Activated naive CD4-positive, alpha-beta T cell (primary cell): ENCODE results near the gene LBP.
"Not testable (repeated sequence)": the region's sequence is repeated elsewhere in the genome, so short reads cannot be mapped to it uniquely, and the experiment has no call there.

Source experiments
- DNase-seq, 4 experiments: peaks; one replicate each; lab custom pipeline; 2025; lab: John Stamatoyannopoulos, UW

The LBP gene

GRCh38 chr20:38346247-38346651 lies at the start of gene LBP:
Gene LBP (plus strand): TSS chr20:38346482. CDS start chr20:38346517, 35 bp downstream.
- no peak for DNase-seq

- DNase-seq = no peak
Measured at GRCh38 chr20:38297916-38298674, 48.2 kb upstream of the LBP start.

DNA sequence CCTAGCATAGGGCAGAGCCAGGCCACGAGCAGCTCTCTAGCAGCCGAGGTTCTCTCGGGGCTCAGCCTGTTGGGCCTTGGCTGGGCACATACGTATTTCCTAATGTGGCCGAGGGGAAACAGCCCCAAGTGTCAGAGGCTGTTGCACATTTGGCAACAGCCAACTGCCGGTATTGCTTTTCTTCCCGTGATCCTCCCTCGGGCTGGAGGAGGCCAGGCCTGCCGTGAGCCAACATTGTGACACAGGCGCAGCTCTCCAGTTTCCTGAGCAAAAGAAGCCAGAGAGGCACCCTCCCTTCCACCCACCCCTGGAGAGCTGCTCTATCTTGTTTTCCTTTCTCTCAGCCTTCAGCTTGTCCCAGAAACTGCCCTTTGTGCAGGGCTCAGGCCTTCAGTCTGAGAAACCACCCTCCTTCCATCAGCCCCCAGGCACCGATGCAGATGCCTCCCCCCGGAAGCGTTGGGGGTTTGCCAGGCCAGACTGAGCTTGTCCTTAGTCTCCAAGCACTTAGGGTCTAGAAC lies 47.5 kb upstream of the LBP start:
- DNase-seq = no peak

GRCh38 chr20:38299963-38300362 lies 46.3 kb upstream of the LBP start:
- DNase-seq = no peak

- DNase-seq = no peak
Measured at GRCh38 chr20:38300438-38300837, 45.8 kb upstream of the LBP start.

DNA sequence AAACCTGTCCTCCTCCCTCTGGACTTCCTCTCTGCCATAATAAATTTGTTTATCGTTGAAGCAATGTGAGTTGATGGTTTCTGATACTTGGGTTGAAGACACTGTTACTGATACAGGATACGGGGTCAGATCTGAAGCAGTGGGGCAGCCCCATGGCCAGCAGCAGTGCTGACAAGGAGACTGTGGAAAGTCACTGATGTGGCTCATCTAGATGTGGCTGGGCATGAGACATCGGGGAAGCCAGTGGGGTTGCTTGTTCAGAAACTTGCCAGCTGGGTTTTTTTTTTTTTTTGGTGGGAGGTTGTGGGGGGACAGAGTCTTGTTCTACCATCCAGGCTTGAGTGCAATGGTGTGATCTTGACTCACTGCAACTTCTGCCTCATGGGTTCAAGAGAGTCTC lies 45.0 kb upstream of the LBP start:
- DNase-seq = no peak

- DNase-seq = no peak
Measured at GRCh38 chr20:38302786-38303185, 43.5 kb upstream of the LBP start.

- no peak for DNase-seq
Measured at GRCh38 chr20:38303908-38304379, 42.3 kb upstream of the LBP start, which contains the start of gene BPI. Gene BPI (plus strand): TSS chr20:38304156. CDS start chr20:38304224, 68 bp downstream.

GRCh38 chr20:38304845-38305447 lies 41.3 kb upstream of the LBP start:
- no peak for DNase-seq

- DNase-seq = no peak
Measured at GRCh38 chr20:38305541-38305940, 40.7 kb upstream of the LBP start.

- no peak for DNase-seq
Measured at GRCh38 chr20:38306379-38306778, 39.9 kb upstream of the LBP start.

DNA sequence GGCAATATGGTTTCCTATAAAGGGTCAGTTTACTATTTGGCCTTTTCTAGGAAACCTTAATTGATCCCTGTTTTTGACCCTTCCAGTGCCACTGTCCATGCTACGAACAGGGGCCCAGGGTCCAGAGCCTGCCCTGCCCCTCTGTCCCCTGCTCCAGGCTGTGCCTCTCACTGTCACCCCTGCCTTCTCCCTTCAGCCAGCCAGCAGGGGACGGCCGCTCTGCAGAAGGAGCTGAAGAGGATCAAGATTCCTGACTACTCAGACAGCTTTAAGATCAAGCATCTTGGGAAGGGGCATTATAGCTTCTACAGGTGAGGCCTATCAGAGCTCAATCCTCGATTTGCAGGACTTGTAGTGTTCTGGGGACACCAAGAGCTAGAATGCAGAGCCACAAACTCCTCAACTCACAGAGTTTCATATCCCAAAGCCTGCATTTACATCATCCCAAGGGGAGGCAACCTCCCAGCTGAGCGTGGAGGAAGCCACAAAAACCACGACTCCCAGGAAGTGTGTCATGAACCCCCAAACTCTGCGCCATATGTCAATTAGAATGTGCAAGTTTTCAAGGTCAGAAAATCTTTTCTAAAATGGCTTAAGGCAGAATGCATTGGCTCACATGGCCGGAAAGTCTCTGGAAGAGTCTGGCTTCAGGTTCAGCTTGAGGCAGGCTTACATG lies 38.8 kb upstream of the LBP start:
- no peak for DNase-seq

DNA sequence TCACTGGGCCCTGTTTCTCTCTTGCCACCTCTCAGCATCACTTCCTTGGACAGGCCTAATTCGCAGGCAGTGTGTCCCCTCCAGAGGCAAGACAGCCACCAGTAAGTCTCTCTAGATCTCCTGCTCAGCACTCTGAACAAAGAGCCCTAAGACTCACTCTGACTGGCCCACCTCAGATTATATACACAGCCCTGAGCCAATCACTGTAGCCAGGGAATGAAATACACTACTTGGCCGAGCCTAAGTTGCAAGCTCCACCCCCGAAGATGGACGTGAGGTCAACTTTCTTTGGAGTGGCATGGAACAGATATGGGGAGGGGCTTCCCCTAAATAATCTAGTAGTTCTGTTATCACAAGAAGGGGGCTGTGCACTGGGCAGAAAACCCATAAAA lies 38.2 kb upstream of the LBP start:
- no peak for DNase-seq

DNA sequence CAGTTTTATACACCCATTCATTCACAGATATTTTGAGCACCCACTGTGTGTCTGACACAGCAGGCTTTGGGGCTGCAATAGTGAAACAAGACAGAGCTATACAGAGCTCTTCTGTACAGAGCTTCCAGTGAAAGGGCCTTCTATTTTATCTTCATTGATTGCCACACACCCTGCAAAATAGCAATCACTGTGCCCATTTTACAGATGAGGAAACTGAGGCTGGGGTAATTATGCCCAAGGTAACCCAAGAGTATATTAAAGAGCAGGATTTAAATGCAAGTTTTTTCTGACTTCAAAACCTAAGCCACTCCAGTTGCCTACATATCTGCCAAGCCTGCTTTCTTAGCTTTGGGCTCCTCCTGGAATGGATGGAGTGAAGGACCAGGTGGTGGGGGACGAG lies 37.8 kb upstream of the LBP start:
- DNase-seq = no peak

- no peak for DNase-seq
Measured at GRCh38 chr20:38311091-38311490, 35.2 kb upstream of the LBP start.

GRCh38 chr20:38311491-38311890 lies 34.8 kb upstream of the LBP start:
- no peak for DNase-seq

GRCh38 chr20:38313676-38314075 lies 32.6 kb upstream of the LBP start:
- DNase-seq = no peak

GRCh38 chr20:38314350-38314749 lies 31.9 kb upstream of the LBP start:
- not testable (repeated sequence) for DNase-seq

GRCh38 chr20:38315290-38315966 lies 30.9 kb upstream of the LBP start:
- DNase-seq = no peak

- DNase-seq = no peak
Measured at GRCh38 chr20:38316341-38316740, 29.9 kb upstream of the LBP start.

DNA sequence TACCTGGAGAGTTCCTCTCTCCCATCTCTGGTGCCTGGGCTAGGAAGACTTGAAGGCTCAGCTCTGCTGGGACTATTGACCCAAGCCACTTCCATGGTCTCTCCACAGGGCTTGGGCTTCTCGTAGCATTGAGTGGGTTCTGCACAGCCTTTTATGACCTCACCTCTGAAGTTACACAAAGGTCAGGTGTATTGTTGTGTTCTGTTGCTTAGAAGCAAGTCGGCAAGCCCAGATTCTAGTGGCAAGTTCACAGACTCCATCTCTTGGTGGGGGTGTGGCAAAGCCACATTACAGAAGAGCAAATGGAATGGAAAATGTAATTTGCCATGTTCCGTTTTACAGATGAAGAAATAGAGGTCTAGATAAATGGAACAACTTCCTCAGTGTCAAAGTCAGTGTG lies 28.9 kb upstream of the LBP start:
- DNase-seq = no peak

DNA sequence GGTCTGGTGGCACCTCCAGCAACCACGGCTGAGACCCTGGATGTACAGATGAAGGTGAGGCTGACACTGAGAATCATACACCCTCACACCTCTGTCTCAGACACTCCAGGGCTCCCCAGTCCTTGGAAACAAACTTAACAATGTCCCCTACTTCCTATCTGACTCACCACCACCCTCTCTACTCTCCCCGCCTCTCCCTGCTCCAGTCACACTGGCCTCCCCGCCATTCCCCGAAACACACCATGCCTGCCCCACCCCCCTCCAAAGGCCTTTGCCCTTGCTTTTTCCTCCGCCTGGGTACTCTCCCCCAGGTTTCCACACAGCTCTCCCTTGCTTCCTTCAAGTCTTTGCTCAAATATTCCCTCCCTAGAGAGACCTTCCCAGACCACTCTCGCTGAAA lies 26.1 kb upstream of the LBP start:
- no peak for DNase-seq
